IMR-90 (cell line): ENCODE results near the gene CALML4.

Experiments
- BHLHE40 ChIP-seq: fragments of 150-350 bp; IDR thresholded peaks from 2 replicates; pipeline ENCODE4 v1.6.1; 2016; ENCODE audit warnings: mild to moderate bottlenecking, low read depth, low read length
- MAFK ChIP-seq: IDR thresholded peaks from 2 replicates; pipeline ENCODE4 v1.6.1; 2012; ENCODE audit warnings: low read depth, low read length, improper control_type of control experiment
- POLR2A ChIP-seq: IDR thresholded peaks from 2 replicates; pipeline ENCODE4 v1.6.1; 2012; ENCODE audit warnings: mild to moderate bottlenecking, low read depth, low read length
- RAD21 ChIP-seq: IDR thresholded peaks from 2 replicates; pipeline ENCODE4 v1.6.1; 2012; ENCODE audit warnings: low read length, improper control_type of control experiment
- TF ChIP-seq, protein P1 (sequence below): conservative IDR thresholded peaks from 2 replicates; pipeline ENCODE4 v1.5.1; 2012; ENCODE audit warnings: mild to moderate bottlenecking, low read depth, low read length, improper control_type of control experiment

GRCh38 chr15:68224546-68225250 lies 19.6 kb upstream of the CALML4 start:
- TF ChIP-seq MAFK, result no peak
- TF ChIP-seq, protein P1, sequence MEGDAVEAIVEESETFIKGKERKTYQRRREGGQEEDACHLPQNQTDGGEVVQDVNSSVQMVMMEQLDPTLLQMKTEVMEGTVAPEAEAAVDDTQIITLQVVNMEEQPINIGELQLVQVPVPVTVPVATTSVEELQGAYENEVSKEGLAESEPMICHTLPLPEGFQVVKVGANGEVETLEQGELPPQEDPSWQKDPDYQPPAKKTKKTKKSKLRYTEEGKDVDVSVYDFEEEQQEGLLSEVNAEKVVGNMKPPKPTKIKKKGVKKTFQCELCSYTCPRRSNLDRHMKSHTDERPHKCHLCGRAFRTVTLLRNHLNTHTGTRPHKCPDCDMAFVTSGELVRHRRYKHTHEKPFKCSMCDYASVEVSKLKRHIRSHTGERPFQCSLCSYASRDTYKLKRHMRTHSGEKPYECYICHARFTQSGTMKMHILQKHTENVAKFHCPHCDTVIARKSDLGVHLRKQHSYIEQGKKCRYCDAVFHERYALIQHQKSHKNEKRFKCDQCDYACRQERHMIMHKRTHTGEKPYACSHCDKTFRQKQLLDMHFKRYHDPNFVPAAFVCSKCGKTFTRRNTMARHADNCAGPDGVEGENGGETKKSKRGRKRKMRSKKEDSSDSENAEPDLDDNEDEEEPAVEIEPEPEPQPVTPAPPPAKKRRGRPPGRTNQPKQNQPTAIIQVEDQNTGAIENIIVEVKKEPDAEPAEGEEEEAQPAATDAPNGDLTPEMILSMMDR, result no peak
- TF ChIP-seq RAD21, result no peak
- no peak for TF ChIP-seq BHLHE40
- no peak for TF ChIP-seq POLR2A
